ENCODE data around the gene CLOCK. TPM values are rescaled to one million over a fixed set of nuclear protein-coding genes. Genes with fewer than 3 reads are reported as not detected.

The CLOCK gene
- total and polyA plus RNA-seq, 10 of the 15 experiments (the other 5 are each of a cell fraction or from before 2014, with no cell fraction given) = 2.8 to 11.7 (median 10.4) TPM

DNA sequence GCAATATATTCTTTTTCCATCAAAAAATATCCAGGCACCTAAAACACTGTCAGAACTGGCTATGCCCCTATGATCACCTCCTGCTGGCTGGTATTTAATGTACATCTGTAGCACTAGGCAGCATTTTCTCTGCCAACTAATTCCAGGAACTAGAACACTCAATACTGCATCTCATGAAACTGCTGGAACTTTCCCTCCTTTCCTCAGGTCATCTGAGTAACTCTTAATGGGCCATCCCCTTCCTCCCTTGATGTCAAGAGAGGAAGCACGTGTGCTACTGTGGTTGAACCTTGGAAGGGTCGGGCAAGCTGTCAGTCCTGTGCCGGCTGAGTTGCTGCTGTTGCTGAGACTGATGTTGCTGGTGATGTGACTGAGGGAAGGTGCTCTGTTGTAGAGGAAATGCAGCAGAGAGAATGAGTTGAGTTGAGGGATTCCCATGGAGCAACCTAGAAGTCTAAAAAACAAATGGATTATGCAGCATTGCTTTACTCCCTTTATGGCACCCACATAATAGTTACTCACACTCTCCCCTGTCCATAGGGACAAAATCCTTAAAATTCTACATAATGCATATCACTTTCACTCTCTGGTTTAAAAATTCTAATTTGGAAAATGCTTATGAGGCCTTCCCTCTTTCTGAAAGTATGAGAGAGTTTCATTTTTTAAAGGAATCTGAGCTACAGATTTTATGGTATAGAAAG, 111.4 kb downstream of the CLOCK start (continued):
- TF ChIP-seq ATF2 (IDR thresholded peaks at IDR 0.05; ENCODE audit: low read length) (no peak), BHLHE40 (IDR thresholded peaks at IDR 0.05; ENCODE audit: borderline replicate concordance in 1 of 2, low read depth in 2 of 2, low read length in 1 of 2) (peak; percentile 29 to 33; a peak in 1 of 4 replicates), CTCF (IDR thresholded peaks at IDR 0.05 in 2 of 3, conservative IDR thresholded peaks at IDR 0.05 in 1 of 3; ENCODE audit: control insufficient read depth in 2 of 3, extremely low read depth in 1 of 3, insufficient read depth in 1 of 3, low read depth in 3 of 3, low read length in 3 of 3) (peak in 2 of 3 experiments; percentile 10 to 17; a peak in 1 of 6 replicates), SREBF1 (IDR thresholded peaks at IDR 0.05; ENCODE audit: low read length) (no peak), BRCA1 (IDR thresholded peaks at IDR 0.05; ENCODE audit: low read depth, low read length) (no peak), CREB1 (IDR thresholded peaks at IDR 0.05; ENCODE audit: low read depth) (no peak), MYB (IDR thresholded peaks at IDR 0.05; ENCODE audit: borderline replicate concordance, low read depth, low read length) (no peak)

GRCh38 chr4:55431710-55432336, 114.9 kb downstream of the CLOCK start:
- no peak for FAIRE-seq
- WGBS (ENCODE audit: insufficient coverage, insufficient replicate concordance, low lambda C conversion rate, missing lambda C conversion rate) = 74% methylated on average over 6 of the region's 6 CpGs
- Histone ChIP-seq H3K4me1 (ENCODE audit: control insufficient read depth, insufficient read depth, low read length) (peaks cover 4% of the 10 kb centered on the region), H3K36me3 (ENCODE audit: control insufficient read depth in 2 of 2, insufficient read depth in 2 of 2, low read length in 1 of 2) (peaks cover 3 to 34% of the 10 kb centered on the region in 2 experiments), H3K9me3 (replicated peaks; ENCODE audit: control insufficient read depth, insufficient read depth, low read length) (no peaks in the 10 kb centered on the region), H3K27me3 (replicated peaks in 1 of 2; ENCODE audit: control insufficient read depth in 2 of 2, insufficient read depth in 2 of 2, low read length in 1 of 2) (no peaks in the 10 kb centered on the region), H3K79me2 (ENCODE audit: control insufficient read depth, insufficient read depth, low read length) (no peaks in the 10 kb centered on the region), H3K4me2 (ENCODE audit: control insufficient read depth, insufficient read depth) (no peak overlapping the region), H4K20me1 (ENCODE audit: control insufficient read depth, insufficient read depth) (no peaks in the 10 kb centered on the region), H2AFZ (ENCODE audit: control insufficient read depth, low read depth, low read length) (no peak overlapping the region), H3K9ac (ENCODE audit: control insufficient read depth, insufficient read depth, low read length) (no peak overlapping the region), H3K27ac (ENCODE audit: control insufficient read depth, insufficient read depth) (no peak overlapping the region), H3K4me3 (no peak overlapping the region)
- ChIA-PET SMC1A (ENCODE audit: uncharacterized antibody, unreplicated experiment) (interaction anchor here (0.6 to 1.5 kb wide), 4 partner anchors 12 to 28 kb away, joined by 3 to 4 read pairs (median 4); no protein-coding TSS in a partner anchor), CTCF (interaction anchor here (0.7 to 1.2 kb wide), 2 partner anchors 34 to 85 kb away, joined by 3 to 5 read pairs; no protein-coding TSS in a partner anchor), RAD21 (ENCODE audit: unreplicated experiment) (no interaction called here), POLR2A (no interaction called here)
- no peak for ATAC-seq
- no peak for TF ChIP-seq ZNF274 (IDR thresholded peaks at IDR 0.05; ENCODE audit: insufficient read depth, insufficient read length)
- intact Hi-C loops (cut with micrococcal nuclease; ENCODE audit: unreplicated experiment) (no loop called here), in situ Hi-C loops (cut with MboI) (no loop called here)
- no TSS peak for BruUV-seq (replicated peaks)
- DNase-seq (ENCODE audit: low read depth, low spot score) = no peak
